ENCODE measurements around the gene C4orf51.

GRCh38 chr4:145697332-145697731 is 17.4 kb downstream of the C4orf51 start:
- TF ChIP-seq, protein P1, sequence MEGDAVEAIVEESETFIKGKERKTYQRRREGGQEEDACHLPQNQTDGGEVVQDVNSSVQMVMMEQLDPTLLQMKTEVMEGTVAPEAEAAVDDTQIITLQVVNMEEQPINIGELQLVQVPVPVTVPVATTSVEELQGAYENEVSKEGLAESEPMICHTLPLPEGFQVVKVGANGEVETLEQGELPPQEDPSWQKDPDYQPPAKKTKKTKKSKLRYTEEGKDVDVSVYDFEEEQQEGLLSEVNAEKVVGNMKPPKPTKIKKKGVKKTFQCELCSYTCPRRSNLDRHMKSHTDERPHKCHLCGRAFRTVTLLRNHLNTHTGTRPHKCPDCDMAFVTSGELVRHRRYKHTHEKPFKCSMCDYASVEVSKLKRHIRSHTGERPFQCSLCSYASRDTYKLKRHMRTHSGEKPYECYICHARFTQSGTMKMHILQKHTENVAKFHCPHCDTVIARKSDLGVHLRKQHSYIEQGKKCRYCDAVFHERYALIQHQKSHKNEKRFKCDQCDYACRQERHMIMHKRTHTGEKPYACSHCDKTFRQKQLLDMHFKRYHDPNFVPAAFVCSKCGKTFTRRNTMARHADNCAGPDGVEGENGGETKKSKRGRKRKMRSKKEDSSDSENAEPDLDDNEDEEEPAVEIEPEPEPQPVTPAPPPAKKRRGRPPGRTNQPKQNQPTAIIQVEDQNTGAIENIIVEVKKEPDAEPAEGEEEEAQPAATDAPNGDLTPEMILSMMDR (IDR thresholded peaks at IDR 0.05): no peak
- no peak for TF ChIP-seq POLR2AphosphoS5 (IDR thresholded peaks at IDR 0.05)
- TF ChIP-seq POLR2A (IDR thresholded peaks at IDR 0.05): no peak
- TF ChIP-seq EP300 (IDR thresholded peaks at IDR 0.05): no peak
